ENCODE measurements around the gene LUZP2.

The LUZP2 gene

DNA sequence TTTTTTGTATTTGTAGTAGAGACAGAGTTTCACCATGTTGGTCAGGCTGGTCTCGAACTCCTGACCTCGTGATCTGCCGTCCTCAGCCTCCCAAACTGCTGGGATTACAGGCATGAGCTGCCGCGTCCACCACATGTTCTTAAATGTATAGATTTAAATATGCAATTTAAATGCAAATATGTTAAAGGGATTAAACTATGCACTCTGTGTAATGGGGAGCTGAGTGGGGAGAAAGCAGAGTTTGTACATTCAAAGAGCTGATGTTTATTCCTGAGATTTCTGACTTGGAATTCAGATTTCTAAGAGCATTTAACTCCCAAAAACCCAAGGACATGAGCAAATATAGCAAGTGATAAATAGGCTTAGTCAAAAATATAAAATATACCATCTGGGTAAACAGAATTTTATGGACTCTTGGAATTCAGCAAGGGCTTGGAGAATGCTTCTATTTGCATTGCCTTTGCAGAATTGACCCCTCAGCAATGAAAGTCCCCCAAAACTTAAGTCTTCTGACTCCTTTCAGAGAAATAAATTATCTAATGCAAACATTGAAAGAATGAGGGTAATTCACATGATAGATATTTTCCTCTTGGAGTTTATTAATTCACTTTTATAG is 170.6 kb downstream of the LUZP2 start:
- no peak overlapping the region for H3K4me2 ChIP-seq (ENCODE audit: low read depth, low read length, poor library complexity, severe bottlenecking)
- no peak overlapping the region for H3K4me3 ChIP-seq (ENCODE audit: insufficient read depth, low read length, poor library complexity, severe bottlenecking)
- H2AFZ ChIP-seq (ENCODE audit: low read depth, low read length, severe bottlenecking): no peak overlapping the region
- TF ChIP-seq, protein P1, sequence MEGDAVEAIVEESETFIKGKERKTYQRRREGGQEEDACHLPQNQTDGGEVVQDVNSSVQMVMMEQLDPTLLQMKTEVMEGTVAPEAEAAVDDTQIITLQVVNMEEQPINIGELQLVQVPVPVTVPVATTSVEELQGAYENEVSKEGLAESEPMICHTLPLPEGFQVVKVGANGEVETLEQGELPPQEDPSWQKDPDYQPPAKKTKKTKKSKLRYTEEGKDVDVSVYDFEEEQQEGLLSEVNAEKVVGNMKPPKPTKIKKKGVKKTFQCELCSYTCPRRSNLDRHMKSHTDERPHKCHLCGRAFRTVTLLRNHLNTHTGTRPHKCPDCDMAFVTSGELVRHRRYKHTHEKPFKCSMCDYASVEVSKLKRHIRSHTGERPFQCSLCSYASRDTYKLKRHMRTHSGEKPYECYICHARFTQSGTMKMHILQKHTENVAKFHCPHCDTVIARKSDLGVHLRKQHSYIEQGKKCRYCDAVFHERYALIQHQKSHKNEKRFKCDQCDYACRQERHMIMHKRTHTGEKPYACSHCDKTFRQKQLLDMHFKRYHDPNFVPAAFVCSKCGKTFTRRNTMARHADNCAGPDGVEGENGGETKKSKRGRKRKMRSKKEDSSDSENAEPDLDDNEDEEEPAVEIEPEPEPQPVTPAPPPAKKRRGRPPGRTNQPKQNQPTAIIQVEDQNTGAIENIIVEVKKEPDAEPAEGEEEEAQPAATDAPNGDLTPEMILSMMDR (IDR thresholded peaks at IDR 0.05; ENCODE audit: insufficient read depth, low read length, poor library complexity, severe bottlenecking): no peak
- no peak for TF ChIP-seq EZH2phosphoT487 (conservative IDR thresholded peaks at IDR 0.05; ENCODE audit: low read length)
- H4K20me1 ChIP-seq (ENCODE audit: low read depth, low read length): no peaks in the 10 kb centered on the region
- no peak overlapping the region for H3K27ac ChIP-seq (ENCODE audit: low read depth, low read length)
- no peak overlapping the region for H3K9ac ChIP-seq (ENCODE audit: low read length)
- no peaks in the 10 kb centered on the region for H3K9me2 ChIP-seq (replicated peaks; ENCODE audit: insufficient read depth, low read length)
- H3K9me3 ChIP-seq (ENCODE audit: insufficient read depth, low read length): no peaks in the 10 kb centered on the region
- no peaks in the 10 kb centered on the region for H3K79me2 ChIP-seq (ENCODE audit: insufficient read depth, low read length)
- H3F3A ChIP-seq (ENCODE audit: insufficient read depth): no peaks in the 10 kb centered on the region
- H3K27me3 ChIP-seq (ENCODE audit: low read length): no peaks in the 10 kb centered on the region
- no peaks in the 10 kb centered on the region for H3K36me3 ChIP-seq (ENCODE audit: low read length)

DNA sequence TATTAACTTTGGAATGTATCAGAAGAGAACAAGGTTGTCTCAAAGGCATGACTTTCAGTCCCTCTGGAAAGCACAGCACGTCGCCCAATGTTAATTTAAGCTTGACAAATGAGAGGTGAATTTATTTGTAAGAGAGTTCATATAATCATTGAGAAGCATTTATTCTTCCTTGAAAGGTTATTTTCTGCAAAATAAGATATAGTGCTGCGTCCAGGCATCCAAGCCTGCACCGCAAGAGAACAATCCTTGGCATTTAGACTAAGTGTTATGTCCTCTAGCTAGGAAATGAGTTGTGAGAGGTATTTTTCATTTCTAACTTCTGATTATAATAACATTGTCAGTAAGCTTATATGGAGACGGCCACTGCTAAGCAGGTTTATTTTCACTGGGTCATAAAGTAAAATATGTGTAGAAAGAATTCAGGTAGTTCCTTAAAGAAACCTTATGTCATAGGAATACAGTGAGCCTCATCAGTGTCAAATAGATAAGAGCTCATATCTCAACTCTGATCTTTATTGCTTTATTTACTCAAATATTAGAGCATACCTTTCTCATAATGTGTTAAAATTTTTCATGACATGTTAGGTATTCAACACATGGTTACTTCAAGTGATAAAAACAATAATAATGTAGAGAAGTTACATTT is 182.0 kb downstream of the LUZP2 start:
- no peaks in the 10 kb centered on the region for H4K20me1 ChIP-seq (ENCODE audit: low read depth, low read length)
- no peak overlapping the region for H3K27ac ChIP-seq (ENCODE audit: low read depth, low read length)
- no peaks in the 10 kb centered on the region for H3K27me3 ChIP-seq (ENCODE audit: low read length)
- H3K4me3 ChIP-seq (ENCODE audit: insufficient read depth, low read length, poor library complexity, severe bottlenecking): no peak overlapping the region
- H3K4me2 ChIP-seq (ENCODE audit: low read depth, low read length, poor library complexity, severe bottlenecking): no peak overlapping the region
- no peak overlapping the region for H2AFZ ChIP-seq (ENCODE audit: low read depth, low read length, severe bottlenecking)
- no peaks in the 10 kb centered on the region for H3K36me3 ChIP-seq (ENCODE audit: low read length)
- H3K79me2 ChIP-seq (ENCODE audit: insufficient read depth, low read length): no peaks in the 10 kb centered on the region
- no peaks in the 10 kb centered on the region for H3K9me3 ChIP-seq (ENCODE audit: insufficient read depth, low read length)
- H3K9ac ChIP-seq (ENCODE audit: low read length): no peak overlapping the region
- H3K9me2 ChIP-seq (replicated peaks; ENCODE audit: insufficient read depth, low read length): no peaks in the 10 kb centered on the region
- TF ChIP-seq, protein P1 (IDR thresholded peaks at IDR 0.05; ENCODE audit: insufficient read depth, low read length, poor library complexity, severe bottlenecking): no peak
- no peak for TF ChIP-seq EZH2phosphoT487 (conservative IDR thresholded peaks at IDR 0.05; ENCODE audit: low read length)
- no peaks in the 10 kb centered on the region for H3F3A ChIP-seq (ENCODE audit: insufficient read depth)

DNA sequence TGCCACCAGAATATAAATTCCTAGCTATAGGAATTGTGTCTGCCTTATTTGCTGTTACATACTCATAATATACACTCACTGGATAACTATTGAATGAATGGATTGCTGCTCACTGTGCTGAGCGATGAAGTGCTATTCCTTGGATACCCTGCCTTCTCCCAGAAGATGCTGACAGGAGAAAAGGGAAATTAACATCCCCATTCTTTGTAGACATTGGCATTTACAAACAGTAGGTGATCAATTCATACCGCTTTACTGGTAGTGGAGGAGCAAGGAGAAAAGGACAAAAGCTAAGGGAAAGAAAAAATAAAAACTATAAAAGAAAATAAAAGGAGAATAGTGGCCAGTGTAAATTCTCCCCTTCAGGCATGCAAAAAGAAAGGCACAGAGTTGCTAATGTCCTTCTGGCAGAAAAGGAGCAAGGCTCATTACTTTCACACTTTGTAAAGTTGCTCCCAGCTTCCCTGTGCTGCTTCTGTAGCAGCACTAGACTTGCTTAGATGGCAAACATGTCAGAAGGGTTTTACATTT is 183.0 kb downstream of the LUZP2 start:
- H3K27me3 ChIP-seq (ENCODE audit: low read length): no peaks in the 10 kb centered on the region
- H3F3A ChIP-seq (ENCODE audit: insufficient read depth): no peaks in the 10 kb centered on the region
- H3K9me2 ChIP-seq (replicated peaks; ENCODE audit: insufficient read depth, low read length): no peaks in the 10 kb centered on the region
- no peaks in the 10 kb centered on the region for H3K9me3 ChIP-seq (ENCODE audit: insufficient read depth, low read length)
- TF ChIP-seq EZH2phosphoT487 (conservative IDR thresholded peaks at IDR 0.05; ENCODE audit: low read length): no peak
- TF ChIP-seq, protein P1 (IDR thresholded peaks at IDR 0.05; ENCODE audit: insufficient read depth, low read length, poor library complexity, severe bottlenecking): no peak
- no peak overlapping the region for H3K9ac ChIP-seq (ENCODE audit: low read length)
- no peaks in the 10 kb centered on the region for H4K20me1 ChIP-seq (ENCODE audit: low read depth, low read length)
- H3K4me2 ChIP-seq (ENCODE audit: low read depth, low read length, poor library complexity, severe bottlenecking): no peak overlapping the region
- no peak overlapping the region for H2AFZ ChIP-seq (ENCODE audit: low read depth, low read length, severe bottlenecking)
- no peak overlapping the region for H3K27ac ChIP-seq (ENCODE audit: low read depth, low read length)
- H3K79me2 ChIP-seq (ENCODE audit: insufficient read depth, low read length): no peaks in the 10 kb centered on the region
- H3K4me3 ChIP-seq (ENCODE audit: insufficient read depth, low read length, poor library complexity, severe bottlenecking): no peak overlapping the region
- H3K36me3 ChIP-seq (ENCODE audit: low read length): no peaks in the 10 kb centered on the region
